Activated CD8-positive, alpha-beta memory T cell treated with anti-CD3 and anti-CD28 coated beads for 4 hours (primary cell): Measurements from ENCODE around the gene PACSIN1.
"Not testable (repeated sequence)": the region's sequence is repeated elsewhere in the genome, so short reads cannot be mapped to it uniquely, and the experiment has no call there.

Experiments used
- DNase-seq, 2 donors: peaks; one replicate each; pipeline ENCODE4 v3.0.0-alpha.2; 2020; ENCODE audit warnings: low read depth in 2 of 2

Gene PACSIN1

DNA sequence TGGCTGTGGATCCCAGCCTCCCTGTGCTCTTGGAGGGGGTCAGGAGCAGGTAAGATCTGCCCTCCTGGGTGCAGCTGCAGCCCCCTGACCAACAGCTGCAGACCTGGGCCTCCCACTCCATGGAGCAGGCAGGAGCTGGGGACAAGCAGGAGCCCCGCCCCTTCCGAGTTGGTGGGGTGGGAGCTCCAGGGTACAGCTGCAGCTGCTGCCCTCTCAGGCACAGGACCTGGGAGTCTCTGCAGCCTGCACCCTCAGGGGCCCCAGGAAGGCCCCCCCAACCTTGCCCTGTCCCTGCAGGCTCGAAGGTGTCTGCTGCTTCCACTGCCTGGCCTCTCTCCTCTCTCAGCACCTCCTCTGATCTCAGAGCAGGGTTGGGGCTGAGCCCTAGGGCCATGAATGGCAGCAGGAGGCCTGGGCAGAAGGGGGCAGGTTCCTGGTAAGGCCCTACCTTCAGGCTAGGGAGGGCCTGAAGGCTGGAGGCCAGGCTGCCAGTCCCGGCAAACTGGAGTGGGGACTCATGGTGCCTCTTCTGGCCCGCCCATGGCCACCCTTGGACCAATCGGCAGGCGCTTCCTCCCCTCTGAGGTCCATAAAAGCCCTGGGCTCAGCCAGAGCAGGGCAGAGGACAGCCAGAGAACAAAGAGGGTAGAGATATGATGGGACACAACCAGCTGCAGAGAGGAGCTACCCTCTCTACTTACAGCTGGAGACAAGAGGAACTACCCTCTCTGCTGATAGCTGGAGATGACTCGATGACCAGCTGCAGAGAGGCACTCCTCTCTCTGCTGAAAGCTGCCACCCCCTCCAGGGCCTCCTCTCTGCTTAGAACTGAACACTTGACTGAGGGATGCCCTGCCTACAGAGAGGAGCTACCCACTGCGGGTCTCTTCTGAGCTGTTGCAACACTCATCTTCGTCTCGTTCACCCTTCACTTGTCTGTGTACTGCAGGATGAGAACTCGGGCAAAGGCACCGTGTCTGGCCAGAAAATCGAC lies 7.8 kb upstream of the PACSIN1 start:
- no peak for DNase-seq

DNA sequence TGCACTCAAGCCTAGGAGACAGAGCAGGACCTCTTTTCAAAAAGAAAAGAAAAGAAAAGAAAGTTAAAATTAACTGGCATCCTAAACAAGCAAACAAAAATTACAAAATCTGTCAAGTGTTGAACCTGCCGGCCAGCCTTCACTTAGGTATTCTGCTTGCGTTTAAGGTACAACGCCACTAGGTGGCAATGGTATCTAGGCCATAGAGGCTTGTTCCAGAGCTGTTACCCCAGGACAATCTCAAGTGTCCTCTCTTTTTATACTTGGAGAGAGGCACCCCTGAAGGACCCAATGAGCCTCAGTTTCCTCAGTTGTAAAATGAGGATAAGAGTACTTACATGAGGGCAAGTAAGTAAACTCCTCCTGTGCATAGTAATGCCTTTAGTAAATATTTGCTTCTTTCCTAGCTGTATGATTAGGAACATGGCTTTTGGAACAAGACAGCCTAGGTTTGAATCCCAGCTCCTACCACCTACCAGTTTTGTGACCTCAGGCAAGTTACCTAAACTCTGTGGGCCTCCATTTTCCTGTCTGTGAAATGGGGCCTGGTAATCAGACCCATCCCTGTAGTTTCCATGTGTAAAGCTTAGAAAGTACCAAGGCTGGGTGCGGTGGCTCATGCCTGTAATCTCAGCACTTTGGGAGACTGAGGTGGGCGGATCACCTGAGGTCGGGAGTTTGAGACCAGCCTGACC lies 5.8 kb upstream of the PACSIN1 start:
- DNase-seq = peak; percentile 17 to 24

DNA sequence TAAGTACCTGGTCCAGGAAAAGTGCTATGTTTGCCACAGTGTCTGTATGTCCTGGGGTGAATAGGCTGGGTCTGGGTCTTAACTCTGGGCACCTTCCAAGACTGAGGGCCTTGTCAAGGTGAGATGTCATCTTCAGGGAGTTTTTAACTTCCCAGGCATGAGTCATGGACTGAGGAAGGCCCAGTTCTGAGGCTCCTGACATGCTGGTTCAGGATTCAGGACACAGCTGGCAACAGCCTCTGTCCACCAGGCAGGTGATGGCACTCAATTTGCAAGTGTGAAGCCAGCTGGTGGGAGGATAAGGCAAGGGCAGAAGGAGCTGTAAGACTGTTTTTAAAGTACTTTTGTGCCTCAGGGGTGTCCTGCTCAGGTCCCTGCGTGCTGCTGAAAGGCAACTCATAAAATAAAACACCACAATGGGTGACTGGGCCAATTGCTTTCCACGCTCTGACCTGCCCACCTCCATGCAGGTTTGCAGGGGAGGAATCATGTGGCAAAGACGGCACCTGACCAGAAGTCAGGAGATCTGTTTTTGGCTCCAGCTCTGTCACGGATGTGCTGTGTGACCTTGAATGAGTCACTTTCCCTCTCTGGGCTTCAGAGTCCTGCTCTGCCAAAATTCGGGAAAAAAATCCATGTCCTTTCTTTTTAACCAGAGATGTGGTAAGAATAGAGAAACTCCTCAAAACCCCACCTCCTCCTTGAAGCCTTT lies 4.9 kb upstream of the PACSIN1 start:
- no peak for DNase-seq

DNA sequence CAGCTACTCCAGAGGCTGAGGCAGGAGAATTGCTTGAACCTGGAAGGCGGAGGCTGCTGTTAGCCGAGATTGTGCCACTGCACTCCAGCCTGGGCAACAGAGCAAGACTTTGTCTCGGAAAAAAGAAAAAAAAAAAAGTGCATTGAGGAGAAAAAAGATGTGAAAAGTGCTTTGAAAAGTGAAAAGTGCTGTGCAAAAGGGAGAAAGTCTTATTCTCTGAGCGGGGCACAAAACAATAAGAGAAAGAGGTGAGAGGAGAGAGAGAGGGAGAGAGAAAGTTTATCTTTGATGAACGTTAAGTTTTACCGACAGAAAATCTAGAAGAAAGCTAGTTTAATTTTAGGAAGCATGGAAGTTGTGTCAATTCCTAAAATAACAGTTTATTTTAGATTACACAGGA lies 3.9 kb upstream of the PACSIN1 start:
- no peak for DNase-seq

DNA sequence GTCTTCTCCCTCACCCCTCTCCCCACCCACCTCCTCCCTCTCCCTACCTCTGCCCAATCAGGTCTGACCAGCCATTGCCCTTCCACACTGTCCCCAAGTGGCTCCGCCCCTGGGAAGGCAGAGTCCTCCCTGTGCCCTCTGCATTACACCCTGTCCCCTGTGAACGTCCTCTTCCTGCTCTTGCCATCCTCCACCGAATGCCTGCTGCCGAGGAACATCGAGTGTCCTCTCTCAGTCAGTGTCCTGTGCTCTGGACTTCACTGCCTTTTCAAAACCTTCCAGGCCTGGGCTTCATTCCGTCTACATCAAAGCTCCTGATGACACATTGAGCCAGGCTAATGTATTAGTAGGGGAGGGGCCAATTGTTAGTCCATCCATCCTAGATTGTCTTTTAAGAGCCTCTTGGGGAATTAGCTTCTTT lies 3.3 kb upstream of the PACSIN1 start:
- DNase-seq = no peak

DNA sequence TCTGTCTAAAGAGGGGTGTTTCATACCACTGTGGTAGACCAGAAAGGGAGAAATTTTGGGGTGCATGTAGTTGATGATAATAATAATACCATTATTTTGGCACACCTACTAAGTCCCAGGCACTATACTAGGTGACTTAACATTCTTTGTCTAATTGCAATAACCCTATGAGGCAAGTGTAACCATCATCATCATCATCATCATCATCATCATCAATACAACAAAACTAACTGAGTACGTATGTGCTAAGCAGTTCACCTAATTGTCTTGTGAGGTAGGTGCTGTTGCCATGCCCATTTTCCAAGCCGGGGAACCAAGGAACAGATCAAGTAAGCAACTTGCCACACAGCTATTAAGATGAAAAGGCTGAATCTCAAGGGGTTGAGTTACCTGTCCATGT lies 2.6 kb upstream of the PACSIN1 start:
- DNase-seq = no peak

DNA sequence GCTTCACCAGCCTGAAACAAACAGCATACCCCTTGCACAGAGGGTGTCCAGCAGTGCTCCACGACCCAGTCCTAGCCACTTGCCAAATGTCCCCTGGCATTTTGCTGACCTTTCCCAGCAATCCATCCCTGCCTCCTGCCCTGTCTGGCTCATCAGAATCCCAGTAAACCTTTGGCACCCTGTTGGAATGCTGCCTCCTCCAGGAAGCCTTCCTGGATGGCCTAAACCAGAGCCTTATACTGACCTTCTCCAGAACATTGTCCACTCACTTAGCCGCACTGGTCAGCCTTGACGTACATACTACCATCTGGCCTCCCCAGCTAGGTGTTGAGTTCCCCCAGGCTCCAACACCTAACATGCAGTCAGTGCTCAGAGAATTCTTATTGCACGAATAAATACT lies 2.0 kb upstream of the PACSIN1 start:
- DNase-seq = no peak

DNA sequence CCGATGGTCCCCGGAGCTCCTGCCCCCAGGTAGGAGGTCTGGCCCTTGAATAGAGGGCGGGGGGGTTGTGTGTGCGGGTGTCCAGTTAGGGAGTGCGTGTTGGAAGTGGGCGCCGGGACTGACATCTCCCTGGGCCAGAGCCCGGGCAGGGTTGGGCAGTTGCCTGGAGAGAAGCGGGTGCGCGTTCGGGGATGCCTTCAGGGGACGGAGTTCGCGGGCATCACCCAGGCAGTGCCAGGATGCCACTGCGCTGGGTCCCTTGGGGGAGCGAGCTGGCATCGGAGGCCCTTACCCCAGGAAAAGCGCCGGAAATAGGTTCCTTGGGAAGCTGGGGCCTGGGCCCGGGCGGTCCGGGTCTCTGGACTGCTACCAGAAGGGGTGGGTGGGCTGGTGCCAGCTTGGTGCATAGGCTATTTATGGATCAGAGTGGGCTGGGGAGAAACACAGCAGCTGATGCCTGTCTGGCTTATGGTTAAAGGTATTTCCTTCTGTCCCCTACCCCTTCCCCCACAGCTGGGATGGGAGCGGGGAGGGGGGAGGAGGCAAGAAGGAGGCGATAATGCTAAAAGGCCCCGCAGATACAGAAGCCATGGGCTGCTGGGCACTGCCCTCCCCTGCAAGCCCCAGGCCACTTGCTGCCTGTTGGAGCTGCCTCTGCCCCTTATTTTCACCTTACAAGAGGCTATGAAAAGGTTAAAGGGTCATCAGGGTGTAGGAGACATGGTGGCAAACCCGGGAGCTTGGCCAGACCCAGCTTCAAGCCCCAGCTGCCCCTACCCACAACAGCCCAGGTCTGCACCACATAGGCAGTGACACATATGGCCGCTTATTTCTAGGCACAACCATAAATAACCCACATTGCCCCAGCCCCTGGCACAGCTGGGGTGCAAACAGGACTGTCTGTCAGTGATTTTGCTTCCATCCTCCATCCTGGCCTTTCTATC lies 638 bp downstream of the PACSIN1 start:
- DNase-seq = no peak

DNA sequence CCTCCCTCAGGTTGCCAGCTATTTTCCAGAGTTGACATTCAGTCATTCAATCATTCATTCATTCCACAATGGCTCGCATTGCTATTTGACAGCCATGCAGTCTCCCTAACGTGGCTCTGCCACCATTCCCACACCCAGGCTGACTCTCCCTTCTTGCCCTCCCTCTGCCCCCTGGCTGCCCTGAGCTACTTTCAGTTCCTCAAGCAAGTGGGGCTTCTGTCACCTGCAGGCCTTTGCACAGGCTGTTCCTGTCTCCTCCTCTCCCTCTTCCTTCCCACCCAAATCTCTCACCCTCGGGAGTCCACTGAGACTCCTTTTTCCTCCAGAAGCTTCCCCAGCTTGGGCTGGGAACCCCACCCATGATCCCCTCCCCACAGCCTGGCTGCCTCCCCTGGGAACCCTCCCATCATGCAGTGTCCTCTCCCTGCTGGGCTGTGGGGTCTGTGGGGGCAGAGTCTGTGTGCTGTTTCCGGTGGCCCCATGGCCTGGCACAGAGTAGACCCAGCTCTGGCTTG lies 2.6 kb downstream of the PACSIN1 start:
- DNase-seq = no peak

DNA sequence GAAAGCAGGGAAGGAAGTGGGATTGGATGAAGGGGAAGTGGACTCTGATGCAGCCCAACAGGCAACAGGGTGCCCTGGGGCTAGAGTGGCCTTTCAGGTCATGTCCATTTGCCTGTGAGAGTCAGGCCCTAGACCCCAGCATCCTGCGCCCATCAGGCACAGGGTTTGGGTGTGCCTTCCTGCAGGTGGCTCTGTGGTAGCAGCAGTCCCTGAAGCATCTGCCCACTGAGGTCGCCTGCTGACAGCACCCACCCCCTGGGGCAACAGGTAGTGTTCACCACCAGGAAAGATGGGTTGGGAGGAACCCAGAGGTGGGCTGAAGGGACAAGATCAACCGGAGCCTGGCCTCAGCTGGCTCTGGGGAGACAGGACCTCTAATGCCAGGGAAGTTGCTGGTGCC lies 3.6 kb downstream of the PACSIN1 start:
- DNase-seq = no peak

DNA sequence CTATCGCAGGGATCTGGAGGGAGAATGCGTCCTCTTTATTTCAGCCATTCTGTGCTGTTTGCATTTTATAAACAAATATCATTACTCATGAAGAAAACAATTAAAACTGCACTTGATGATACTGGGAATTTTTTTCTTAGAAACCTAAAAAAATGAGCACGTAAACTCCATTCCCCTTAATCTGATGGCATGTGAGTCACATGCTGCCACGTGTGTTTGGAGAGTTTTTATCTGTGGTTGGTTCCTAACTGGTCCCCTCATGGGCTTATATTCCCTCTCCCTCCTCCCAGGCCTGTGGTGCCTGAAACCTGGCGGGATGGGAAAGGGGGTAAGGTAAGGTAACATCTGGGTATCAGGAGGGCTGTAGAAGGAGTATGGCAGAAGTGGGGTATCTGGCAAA lies 6.5 kb downstream of the PACSIN1 start:
- DNase-seq = no peak

DNA sequence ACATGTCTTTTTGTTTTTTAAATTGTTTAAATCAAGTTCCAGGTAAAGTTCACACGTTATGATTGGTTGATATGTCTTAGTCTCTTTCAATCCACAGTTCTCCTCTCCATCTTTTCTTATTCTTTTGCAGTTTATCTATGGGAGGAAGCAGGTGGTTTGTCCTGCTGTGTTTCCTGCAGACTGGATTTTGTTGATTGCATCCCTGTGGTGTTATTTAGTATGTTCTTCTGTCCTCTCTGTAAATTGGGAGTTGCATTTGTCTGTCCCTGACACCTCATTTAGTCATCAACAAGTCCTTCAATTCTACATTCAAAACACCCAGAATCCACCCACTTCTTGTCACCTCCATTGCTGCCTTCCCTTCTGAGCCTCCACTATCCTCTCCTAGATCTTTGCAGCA lies 8.1 kb downstream of the PACSIN1 start:
- no peak for DNase-seq

DNA sequence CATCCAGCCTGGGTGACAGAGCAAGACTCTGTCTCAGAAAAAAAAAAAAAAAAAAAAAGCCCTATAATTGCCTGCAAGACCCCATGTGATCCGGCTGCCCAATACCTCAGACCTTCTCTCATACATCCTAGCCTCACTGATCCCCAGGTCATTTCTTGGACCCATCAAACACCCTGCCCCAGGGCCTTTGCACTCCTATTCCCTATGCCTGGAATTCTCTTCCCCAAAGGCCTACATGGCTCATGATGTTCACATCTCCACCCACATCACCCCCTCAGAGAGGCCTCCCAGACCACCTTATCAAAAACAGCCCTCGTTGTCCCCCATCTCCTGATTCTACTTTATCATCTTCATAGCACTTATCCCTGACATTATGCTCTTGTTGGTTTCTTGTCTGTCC lies 8.9 kb downstream of the PACSIN1 start:
- DNase-seq = no peak

DNA sequence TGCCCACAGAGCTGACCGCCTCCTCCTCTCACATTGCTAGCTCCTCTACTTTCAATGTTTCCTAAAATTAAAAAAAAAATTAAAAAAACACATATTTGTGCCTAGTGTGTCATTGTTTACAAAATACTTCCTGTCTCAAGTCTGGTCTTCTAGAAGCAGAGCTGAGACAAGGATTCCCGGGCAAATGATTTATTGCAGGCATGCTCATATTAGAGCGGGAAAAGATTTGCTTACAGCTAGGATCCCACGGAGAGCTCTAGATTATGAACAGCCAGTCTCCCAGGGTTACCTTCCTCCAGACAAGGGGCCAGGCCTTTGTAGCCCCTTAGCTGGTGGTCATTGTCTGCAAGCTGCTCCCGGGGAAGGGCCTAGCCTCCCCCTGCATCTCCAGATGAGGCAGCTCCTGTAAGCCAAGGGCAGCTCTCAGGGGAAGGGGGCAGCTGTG lies 9.4 kb downstream of the PACSIN1 start:
- no peak for DNase-seq

DNA sequence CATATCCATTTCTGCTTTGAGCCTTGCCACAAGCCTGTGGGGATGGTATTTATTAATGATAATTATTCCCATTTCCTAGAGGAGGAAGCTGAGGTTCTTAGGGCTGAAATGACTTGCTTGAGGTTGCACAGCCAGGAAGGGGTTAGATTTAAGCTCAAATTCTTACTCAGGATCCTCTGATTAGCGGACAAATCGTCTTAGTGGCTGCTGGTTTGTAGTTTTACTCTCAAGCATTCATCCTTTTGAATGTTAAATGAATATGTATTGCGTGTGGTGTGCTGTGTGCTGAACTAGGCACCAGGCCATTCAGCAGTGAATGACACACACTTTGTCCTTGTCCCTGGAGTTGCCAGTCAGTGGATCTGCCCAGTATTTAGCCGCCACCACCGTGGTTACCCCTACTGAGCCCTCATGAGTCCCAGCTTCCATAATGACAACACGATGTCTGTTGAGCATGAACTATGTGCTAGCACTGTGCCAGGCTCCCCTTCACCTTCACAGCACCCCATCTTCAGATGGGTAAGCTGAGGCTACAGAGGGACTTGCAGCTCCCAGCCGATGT lies 10.0 kb downstream of the PACSIN1 start:
- DNase-seq = no peak

DNA sequence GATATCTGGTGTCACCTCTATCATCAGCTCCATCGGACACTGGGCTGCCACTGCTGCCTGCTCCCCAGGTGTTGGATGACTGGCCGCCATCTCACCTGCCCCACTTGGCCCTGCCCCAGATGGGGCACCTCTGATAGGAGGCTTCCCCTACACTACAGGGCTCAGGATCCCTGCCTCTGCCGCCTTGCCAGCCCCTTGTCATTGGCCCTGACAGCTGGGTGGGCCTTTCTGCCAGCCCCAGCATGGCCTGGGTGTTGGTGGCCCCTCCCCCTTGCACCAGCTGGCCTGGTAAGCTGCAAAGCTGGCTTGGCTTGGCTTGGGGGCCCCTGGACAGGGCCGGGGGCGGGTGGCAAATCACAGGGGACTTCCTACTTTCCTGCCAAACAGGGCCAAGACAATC lies 10.6 kb downstream of the PACSIN1 start:
- no peak for DNase-seq

DNA sequence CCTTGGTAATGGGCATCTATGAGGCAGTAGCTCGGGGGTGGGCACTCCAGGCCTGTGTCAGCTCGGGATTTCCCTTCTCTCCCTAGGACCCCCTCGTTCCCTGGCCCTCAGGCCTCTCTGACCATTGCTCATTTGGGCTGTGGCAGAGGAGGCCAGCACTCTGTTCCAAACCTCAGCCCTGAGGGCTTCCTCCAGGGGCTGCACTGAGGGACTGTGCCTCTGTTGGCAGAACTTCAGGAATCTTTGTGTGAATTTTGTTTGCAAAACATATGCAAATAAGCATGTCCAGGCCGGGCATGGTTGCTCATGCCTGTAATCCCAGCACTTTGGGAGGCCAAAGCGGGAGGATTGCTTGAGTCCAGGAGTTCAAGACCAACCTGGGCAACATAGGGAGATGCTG lies 11.0 kb downstream of the PACSIN1 start:
- DNase-seq = no peak

DNA sequence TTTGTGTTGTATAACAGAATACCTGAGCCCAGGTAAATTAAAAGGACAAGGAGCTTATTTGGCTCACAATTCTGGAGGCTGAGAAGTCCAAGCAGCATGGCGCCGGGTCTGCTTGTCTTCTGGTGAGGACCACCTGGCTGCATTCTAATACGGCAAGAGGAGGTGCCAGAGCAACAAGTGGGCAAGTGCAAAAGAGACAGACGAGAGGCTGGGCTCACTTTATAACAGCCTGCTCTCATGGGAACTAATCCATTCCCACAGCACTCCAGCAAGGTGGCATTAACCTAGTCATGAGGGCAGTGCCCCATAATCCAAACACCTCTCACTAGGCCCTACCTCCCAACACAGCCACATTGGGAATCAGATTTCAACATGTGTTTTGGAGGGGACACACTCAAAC lies 12.9 kb downstream of the PACSIN1 start:
- no peak for DNase-seq

DNA sequence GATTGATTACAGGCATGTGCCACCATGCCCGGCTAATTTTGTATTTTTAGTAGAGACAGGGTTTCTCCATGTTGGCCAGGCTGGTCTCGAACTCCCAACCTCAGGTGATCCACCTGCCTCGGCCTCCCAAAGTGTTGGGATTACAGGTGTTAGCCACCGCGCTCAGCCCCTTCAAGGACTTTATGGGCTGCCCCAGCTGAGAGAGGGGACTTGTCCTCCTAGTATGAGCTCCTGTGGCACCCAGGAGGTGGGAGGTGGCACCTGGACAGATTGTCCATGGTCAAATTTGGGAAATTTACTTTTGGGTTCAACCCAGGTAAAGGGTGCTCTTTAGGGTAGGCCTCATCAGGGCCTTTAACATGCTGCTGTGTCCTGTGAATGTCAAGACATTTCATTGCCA lies 17.9 kb downstream of the PACSIN1 start:
- DNase-seq = not testable (repeated sequence)

DNA sequence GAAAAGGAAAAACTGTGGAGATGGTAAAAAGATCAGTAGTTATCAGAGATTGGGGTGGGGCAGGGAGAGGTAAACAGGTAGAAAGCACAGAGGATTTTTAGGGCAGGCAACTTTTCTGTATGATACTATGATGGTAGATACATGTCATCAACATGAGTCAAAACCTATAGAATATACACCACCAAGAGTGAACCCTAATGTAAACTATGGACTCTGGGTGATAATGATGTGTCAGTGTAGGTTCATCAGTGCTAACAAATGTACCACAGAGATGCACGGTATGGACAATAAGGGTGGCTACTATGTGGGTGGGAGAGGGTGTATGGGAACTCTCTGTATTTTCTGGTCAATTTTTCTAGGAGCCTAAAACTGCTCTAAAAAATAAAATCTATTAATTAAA lies 18.5 kb downstream of the PACSIN1 start:
- no peak for DNase-seq

DNA sequence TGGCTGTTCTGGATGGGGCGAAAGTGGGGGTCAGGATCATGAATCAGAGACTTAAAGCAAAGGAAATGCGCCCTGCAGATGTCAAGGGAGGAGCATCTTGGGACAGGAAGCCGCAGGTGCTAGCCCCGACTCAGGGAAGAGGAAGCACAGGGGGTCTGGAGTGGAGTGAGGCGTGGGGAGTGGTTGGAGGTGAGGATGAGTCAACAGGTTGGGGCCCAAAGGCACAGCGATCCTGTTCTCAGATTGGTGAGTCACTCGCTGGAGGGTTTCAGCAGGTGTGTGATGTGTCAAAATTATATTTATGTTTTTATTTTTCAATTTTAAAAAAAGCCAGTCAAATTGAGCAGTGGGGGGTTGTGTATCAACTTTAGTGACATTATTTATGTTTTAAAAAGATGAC lies 19.0 kb downstream of the PACSIN1 start:
- DNase-seq = peak; percentile 45 to 64
